Ramos (cell line): ENCODE measurements around the gene CPAMD8.

Experiments used
- in situ Hi-C: fragments of 300-500 bp; cut with MboI; formaldehyde crosslinking; loops from one replicate; pipeline ENCODE4 v1.14.3; 2022; ENCODE audit warnings: low sequenced_read_pairs; ENCODE audit not compliant: unreplicated experiment

Gene CPAMD8

GRCh38 chr19:16853066-16853465 is 173.5 kb downstream of the CPAMD8 start:
- in situ Hi-C loops = no loop called here

DNA sequence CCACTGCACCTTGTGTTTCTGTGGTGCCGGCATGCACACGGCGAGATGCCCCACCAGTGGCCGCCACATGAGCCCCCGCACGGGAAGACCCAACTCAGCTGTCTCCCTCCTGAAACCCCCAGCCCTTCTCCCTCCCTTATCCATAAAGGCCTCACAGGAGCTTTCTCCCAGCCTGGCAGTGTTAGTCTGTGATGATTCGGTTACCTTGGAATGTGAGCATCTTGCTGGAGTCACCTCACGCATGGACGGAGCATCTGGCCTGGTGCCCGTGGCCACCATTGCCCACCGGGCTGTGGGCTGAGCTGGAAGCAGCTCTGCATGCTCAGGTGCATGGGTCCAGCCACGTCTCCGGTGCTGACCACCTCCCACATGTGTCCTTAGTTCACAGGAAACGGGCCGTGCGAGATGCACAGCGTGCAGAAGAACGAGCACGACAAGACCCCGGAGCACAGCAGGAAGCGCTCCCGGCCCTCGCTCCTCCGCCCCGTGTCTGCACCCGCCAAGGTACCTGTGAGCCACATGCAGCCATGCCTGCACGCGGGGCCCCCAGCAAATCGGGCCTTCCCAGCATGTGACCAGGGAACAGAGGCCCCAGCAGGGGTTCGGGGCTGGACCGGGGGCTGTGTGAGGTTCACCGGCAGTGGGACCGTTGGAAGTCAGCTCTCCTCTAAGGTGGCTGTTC is 175.4 kb downstream of the CPAMD8 start:
- in situ Hi-C loops = no loop called here

- in situ Hi-C loops = no loop called here
These were observed 176.5 kb downstream of the CPAMD8 start for GRCh38 chr19:16850133-16850532.

DNA sequence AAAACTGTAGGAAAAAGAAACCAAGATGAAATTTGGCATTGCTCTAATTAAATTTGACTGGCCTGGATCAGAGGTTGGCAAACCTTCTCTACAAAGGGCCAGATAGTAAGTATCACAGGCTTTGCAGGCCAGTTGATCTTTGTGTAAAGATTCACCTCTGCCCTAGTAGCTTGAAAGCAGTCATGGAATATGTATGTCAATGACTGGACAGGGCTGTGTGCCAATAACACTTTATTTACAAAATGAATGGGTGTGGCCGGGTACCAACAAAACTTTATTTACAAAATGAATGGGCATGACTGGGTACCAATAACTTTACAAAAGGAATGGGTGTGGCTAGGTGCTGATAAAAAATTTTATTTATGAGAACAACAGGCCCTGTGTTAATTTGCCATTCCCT is 177.4 kb downstream of the CPAMD8 start:
- in situ Hi-C loops = no loop called here

DNA sequence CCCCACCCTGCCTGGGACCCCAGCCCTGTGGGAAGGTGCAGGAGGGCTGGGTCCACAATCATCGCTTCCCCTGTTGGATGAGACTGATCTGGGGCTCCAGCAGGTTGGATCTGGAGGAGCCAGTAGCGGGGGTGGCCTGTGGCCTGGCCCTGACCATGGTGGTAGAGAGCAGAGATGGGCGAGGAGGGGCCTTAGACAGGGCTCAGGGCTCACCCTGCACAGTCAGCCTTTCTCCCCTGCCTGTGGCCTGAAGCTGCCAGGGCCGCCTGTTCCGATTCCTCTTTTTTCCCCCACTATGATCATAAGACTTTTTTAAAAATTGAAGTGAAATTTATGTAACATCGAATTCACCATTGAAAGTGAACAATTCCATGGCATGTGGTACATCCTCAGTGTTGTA is 179.2 kb downstream of the CPAMD8 start:
- in situ Hi-C loops = no loop called here

DNA sequence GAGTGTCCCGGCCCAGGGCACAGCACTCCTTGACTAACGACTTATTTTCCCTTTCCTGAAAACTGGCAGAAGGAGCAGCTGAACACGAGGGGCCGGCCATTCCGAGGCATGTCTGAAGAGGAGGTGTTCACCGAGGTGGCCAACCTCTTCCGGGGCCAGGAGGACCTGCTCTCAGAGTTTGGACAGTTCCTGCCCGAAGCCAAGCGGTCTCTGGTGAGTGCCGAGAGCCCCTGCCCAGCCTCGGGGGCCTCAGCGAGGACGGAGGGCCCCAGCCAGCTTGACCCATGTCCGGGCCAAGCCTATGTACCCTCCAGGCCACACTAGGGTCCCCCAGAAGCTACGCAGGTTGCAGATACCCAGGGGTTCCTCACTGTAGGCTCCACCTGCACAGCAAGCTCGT is 179.7 kb downstream of the CPAMD8 start:
- in situ Hi-C loops = no loop called here
